Raji (cell line): ENCODE data around the gene HAO2.

ENCODE experiments used
- POLR2A ChIP-seq: IDR thresholded peaks from 2 replicates; pipeline ENCODE4 v1.6.1; 2011; ENCODE audit warnings: low read depth, low read length, control low read depth; ENCODE audit not compliant: insufficient read depth

HAO2 gene

DNA sequence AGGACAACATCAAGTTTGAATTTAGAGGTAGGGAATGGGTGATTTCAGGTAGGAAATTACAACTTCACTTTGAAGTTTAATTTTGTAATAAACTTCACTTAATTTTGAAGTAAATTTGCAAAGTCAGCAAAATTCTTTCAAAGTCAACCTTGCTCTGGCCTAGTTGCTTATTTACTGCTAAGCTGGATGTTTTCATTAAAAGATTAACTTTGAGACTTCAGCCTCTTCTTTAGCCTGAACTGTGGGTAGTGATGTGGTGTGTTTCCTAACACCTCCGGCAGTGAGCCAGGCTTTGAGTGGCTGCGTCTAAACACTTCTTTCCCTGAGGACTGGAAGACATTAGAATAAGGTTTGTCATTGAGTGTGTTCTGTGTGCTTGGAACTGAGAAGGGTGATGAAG lies at the start of gene HAO2:
HAO2 (plus strand) TSS at position 232 of the 400 bp plus-strand sequence. CDS start 12,301 bp downstream, outside the sequence.
- TF ChIP-seq POLR2A: no peak

DNA sequence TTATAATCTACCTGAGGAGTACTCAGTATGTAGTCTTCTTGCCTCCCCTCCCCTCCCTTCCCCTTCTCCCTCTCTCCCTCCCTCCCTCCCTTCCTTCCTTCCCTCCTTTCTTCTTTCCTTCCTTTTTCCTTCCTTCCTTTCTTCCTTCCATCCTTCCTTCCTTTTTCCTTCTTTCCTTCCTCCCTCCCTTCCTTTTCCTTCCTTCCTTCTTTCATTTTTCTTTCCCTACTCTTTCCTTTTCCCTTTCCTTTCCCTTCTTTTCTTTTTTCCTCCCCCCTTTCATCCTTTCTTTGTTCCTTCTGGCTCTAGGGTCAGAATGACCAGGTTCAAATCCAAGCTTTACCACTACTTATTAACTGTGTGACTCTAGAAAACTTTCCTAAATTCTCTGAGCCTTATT lies 48.5 kb upstream of the HAO2 start:
- no peak for TF ChIP-seq POLR2A

DNA sequence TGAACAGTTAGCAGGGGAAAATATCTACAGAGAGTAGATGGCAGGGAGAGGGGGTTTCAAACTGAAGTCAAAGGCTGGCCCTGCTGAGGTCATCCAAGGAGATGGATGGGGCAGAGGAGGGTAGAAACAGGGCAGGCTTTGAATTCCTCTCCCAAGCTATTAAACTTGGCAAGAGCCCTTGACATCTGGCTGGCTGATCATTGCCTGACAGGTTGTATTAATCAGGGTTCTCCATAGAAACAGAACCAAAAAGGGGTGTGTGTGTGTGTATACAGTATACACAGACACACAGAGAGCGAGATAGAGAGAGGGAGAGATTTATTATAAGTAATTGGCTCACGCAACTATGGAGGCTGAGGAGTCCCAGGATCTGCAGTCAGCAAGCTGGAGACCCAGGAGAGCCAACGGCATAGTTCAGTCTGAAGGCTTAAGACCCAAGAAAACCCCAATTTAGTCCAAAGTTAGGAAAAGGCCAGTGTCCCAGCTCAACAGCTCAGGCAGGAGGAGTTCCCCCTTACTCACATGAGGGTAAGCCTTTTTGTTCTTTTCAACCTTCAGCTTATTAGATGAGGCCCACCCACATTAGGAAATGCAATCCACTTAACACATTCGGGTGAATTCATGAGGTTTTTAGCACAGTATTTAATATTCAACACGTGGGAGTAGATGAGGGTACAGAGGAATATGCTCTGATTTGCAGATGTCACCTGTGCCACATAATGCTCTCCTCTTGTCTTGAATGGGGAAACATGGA lies 46.7 kb upstream of the HAO2 start:
- no peak for TF ChIP-seq POLR2A

DNA sequence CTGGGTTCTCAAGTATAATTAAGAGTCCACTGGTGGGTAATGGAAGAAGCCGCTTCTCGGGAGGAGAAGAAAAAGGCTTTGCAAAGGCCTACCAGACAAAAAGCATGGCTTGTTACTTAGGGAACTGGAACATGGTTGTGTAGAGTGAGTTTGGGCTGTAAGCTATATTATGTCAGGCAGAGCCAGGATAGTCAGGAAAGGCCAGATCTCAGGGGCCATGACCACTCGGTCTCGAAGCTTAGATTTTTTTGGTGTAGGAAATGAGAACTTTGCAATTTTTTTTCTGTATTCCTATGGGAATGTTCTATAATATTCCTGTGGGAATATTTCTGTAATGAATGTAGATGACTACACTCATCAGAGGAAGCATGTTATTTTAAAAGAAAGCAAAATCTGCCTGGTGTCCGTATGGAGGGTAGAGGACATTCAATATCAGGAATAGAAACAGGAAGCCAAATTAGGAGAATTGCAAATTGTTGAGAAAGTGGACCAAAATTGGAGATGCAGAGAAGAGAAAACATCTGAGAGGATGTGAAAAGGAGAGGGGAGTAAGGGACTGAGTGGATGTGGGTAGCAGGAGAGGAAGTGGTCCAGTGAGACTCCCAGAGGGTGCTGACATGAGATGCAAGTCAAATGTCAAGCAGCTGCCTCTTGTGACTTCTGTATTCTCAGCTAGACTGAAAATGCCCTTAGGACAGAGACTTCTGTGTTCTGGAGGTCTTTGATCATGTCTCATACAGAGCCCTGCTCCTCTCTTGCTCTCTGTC lies 45.2 kb upstream of the HAO2 start:
- TF ChIP-seq POLR2A: no peak

DNA sequence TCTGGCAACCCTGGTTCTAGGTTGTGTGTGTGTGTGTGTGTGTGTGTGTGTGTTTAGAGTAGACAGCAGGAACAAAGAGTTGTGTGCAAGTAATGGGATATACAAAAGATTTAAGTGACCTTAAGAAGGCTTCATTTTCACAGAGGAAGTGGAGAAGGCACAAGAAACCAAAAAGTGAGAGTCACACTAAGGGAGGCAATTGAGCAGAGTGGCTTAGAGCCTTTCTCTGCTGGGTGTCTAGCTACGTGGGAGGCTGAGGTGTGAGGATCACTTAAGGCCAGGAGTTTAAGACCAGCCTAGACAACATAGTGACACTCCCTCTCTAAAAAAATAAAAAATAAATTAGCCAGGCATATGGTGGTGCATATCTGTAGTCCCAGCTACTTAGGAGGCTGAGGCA lies 44.4 kb upstream of the HAO2 start:
- no peak for TF ChIP-seq POLR2A

DNA sequence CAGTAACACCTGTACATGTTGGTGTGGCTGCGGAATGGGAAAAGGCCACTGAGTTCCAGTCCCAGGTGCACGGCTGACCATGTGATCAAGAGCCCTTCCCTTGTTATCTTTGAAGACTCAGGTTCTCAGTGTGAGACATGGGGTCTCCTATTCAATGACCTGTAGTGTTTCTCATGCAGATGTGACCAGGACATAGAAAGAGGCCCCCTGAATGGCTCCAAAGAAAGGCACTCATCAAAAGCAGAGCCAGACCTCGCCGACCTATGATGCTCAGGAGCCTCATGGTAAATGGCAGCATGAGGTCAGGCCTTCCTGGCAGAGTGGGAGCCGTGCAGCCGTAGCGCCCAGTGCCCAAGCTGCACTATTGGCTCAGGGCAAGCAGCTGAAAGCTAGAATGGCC lies 42.3 kb upstream of the HAO2 start:
- TF ChIP-seq POLR2A: no peak

DNA sequence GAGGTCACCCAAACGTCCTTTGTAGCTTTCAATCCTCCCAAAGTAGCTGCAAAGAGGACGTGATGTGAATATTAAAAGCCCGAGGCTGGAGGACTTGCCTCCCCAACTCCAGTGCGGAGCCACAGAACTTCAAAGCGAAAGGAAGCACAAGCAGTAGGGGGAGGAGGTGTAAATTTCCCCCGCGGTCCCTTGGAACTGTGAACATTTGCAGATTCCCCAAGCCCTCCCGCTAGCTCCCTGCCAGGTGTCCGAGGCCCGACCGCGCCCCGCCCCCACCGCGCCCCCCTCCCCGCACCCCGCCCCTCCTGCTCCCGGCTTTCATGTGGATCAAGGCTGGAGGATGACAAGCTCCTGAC lies 41.5 kb upstream of the HAO2 start:
- TF ChIP-seq POLR2A: no peak

DNA sequence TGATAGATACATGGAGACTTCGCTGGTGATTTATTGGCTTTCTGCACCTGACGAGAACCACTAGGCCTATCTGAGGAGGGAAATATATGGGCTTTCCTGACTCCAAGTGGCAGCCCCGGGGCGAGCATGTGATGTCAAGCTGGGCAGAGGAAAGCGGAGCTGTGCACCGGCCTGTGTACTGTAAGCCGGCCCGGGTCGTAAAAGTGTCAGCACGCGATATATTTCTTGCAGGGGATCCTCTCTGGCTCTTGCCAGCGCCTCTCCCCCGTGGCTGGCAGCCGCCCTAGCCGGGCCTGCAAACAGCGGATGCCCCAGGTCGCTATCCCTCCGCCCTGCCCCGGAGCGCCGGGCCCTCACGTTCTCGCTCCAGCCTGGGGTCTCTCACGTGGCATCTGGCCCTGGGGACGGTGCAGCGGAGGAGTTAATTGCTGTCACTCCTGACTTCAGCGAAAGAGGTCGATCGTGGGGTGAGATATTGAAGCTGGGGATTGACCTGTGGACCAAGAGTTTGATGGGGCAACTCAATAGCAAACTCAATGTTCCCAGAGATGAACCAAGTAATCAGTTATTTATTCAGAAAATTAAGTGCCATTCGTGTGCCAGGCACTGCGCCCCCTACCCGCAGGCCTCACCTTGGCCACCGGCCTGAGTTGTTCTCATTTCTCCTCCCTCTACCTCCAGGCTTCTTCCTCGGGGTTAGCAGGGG lies 41.0 kb upstream of the HAO2 start:
- TF ChIP-seq POLR2A: no peak

DNA sequence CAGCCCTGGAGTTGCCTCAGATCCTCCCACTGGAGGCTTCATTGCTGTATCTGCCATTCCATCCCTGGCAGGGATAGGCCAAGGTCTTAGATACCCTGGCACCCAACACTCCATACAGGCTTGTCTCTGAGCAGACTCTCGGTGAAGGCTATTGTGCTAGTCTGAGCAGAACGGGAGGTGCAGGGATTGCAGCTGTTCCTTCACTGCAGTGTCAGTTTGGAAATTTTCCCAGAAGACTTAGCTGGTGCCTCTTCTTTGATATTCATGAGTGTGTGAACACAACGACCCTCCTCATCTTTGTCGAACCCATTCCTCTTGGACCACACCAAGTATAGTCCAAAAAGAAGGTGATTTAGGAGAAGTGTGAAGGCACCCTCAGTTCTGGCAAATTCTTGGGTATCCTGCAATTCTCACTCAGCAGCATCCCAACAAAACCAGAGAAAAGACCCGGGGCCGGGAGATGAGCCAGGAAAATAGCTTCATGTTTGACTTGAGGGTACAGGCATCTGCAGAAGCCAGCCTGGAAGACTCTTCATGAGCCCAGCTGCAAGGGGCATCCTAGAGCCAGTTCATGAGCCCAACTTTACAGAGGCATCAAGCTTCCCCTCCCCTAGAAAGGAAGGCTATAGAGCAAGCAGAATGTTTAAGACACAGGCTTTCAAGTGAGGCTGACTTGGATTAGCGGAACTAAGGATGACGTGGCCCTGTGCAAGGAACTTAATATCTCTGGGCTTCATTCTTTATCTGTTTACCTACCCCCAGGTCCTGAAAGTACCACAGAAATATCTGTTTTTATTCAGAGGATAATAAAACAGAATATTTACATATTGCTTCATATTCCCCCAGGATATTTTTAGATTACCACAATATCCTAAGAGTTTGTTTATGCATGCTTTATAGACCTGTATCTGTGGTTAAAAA lies 38.8 kb upstream of the HAO2 start:
- no peak for TF ChIP-seq POLR2A

DNA sequence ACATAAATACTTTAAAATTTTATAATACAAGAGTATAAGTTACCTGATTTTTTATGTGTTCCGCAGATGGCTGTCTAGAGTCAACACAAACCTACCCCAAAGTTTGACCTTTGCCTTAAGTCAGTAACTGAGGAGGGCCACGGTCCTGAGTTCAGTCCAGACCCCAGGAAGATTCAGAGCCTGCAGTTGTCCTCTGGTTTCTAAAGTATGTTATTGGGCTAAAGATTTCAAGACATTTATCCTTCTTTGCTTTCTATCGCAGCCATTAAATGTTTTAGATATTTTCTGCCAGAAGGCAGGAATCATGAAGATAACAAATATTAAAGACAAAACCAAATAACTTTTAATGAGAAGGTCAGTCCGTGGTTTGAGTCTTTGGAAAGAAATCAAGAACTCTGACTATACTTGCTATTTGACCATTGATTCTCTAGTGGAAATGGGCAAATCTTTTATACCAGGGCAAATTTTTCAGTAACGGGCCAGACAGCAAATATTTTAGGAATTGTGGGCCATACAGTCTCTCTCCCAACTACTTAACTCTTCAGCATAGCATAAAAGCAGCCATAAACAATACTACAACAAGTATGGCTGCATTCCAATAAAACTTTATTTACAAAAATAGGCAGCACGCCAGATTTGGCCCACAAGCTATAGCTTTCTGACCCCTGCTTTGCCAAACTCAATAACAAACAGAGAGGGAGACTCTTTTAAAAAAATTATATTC lies 38.0 kb upstream of the HAO2 start:
- TF ChIP-seq POLR2A: no peak

DNA sequence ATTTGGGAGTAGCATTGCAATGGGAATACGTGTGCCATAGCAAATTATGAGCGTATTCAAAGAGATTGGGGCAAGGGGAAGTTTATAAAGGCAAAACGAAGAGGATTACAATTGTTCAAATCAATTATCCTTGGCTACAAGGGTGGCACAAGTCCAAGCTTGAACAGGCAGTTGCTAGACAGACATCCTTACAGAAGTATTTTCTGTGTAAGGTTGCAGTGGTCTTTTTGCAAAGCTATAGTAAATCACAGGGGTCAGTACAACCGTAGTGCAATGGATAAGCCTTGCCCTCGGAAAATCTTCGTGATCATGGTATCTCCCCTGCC lies 37.4 kb upstream of the HAO2 start:
- TF ChIP-seq POLR2A: no peak

DNA sequence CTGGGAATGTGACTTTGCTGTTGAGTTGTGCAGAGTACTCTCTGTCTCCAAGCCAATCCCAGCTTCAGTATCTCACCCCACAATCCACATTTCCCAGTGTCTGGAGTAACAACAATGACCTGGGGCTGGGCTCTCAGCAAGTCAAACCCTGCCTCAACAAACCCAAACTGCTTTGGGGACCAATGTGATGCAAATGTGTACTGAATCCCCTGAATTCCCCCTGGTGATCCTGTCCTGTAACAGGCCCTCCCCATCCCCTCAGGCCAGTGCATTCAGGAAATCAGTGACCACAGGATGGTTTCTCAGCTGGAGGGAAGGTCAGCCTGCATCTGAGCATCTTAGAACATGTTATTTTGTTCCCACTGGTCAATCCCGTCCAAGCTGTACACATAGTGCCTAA lies 36.7 kb upstream of the HAO2 start:
- TF ChIP-seq POLR2A: no peak

DNA sequence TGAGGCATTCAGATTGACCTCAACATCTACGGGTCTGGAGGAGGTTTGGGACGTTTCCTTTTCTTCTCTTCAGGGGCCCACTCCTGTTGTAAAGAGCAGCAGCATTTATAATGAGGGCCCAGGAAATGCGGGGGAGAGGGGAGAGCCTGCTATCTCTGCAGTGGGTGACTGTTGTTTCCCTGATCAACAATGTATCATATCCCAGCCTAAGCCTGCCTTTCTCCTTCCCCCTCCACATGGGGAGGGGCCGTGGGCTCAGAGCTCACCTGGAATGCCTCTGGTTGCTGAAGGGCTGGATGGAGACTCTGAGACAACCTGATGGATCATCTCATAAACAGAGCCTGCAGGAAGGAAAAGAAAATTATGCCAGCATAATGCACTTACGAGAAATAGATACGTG lies 36.0 kb upstream of the HAO2 start:
- no peak for TF ChIP-seq POLR2A

DNA sequence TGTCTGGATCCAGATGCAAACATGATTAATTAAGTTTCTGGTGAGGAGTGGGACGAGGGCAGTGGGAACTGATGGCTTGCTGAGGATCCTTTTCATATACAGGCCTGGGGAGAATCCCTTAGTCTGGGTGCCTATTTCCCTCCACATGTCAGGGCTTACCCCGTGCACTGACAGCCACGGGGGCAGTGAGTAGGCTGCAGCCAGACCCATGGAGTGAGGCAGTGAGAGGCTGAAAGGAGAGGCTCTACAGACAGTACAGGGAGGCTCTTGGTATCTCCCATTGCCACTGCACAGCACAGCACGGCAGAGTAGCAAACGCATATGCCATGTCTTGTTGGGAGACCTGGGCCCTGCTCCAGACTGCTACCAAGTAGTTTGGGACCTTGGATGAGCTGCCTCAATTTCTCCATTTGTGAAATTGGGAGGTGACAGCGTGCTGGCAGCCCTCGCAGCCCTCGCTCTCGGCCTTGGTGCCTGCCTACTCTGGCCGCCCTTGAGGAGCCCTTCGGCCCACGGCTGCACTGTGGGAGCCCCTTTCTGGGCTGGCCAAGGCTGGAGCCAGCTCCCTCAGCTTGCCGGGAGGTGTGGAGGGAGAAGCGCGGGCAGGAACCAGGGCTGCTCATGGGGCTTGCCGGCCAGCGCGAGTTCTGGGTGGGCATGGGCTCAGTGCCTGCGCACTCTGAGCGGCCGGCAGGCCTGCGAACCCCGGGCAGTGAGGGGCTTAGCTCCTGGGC lies 35.3 kb upstream of the HAO2 start:
- TF ChIP-seq POLR2A: no peak
